ENCODE data around the gene CBLIF. TPM values are rescaled to one million over a fixed set of nuclear protein-coding genes. Genes with fewer than 3 reads are reported as not detected.
A peak's percentile ranks its signal among the peaks of the same experiment; 100 is the strongest.

Gene CBLIF
- total RNA-seq, 1 experiment from 2014 or later: not detected

GRCh38 chr11:59865031-59865430, 19.7 kb upstream of the CBLIF start:
- no peak overlapping the region for H3K4me3 ChIP-seq
- peak overlapping the region; percentile 27; the same call in 1 of the 2 replicates for H3K27ac ChIP-seq
- H3K4me1 ChIP-seq (replicated peaks; ENCODE audit: insufficient read depth): peaks cover 20% of the 10 kb centered on the region
- ChIA-PET CTCF (interaction anchor here (1.2 kb wide), 1 partner anchor 54 kb away, joined by 4 read pairs; no protein-coding TSS in a partner anchor), POLR2A (ENCODE audit: unreplicated experiment) (no interaction called here)
- peak overlapping the region; percentile 30; the same call in 1 of the 2 replicates for H2AFZ ChIP-seq
- H3K9me3 ChIP-seq (ENCODE audit: insufficient read depth, low read depth): no peaks in the 10 kb centered on the region
- H3F3A ChIP-seq (ENCODE audit: insufficient read depth, low read depth): peaks cover 11% of the 10 kb centered on the region; the same call in 1 of the 2 replicates
- no peaks in the 10 kb centered on the region for H3K36me3 ChIP-seq (ENCODE audit: low read depth)
- intact Hi-C loops (cut with micrococcal nuclease; ENCODE audit: unreplicated experiment): no loop called here
- TF ChIP-seq EZH2 (IDR thresholded peaks at IDR 0.05; ENCODE audit: low read depth) (no peak), CTCF (conservative IDR thresholded peaks at IDR 0.05) (no peak)
- no TSS peak for BruUV-seq (replicated peaks)
- DNase-seq: peak; percentile 4 to 47
- H3K9me2 ChIP-seq (ENCODE audit: insufficient read depth): no peaks in the 10 kb centered on the region
- H4K20me1 ChIP-seq (ENCODE audit: insufficient read depth): no peaks in the 10 kb centered on the region
- H3K4me2 ChIP-seq: no peak overlapping the region
- H3K27me3 ChIP-seq (ENCODE audit: insufficient read depth, low read depth): no peaks in the 10 kb centered on the region
- no peaks in the 10 kb centered on the region for H3K79me2 ChIP-seq (ENCODE audit: low read depth)

GRCh38 chr11:59862252-59862651, 17.0 kb upstream of the CBLIF start:
- Histone ChIP-seq H4K20me1 (ENCODE audit: insufficient read depth) (no peaks in the 10 kb centered on the region), H3K9me2 (ENCODE audit: insufficient read depth) (no peaks in the 10 kb centered on the region), H3K4me3 (no peak overlapping the region), H3K79me2 (ENCODE audit: low read depth) (no peaks in the 10 kb centered on the region), H3K27ac (no peak overlapping the region), H3K27me3 (ENCODE audit: insufficient read depth, low read depth) (no peaks in the 10 kb centered on the region), H3K36me3 (ENCODE audit: low read depth) (no peaks in the 10 kb centered on the region), H2AFZ (no peak overlapping the region), H3F3A (ENCODE audit: insufficient read depth, low read depth) (peaks cover 24% of the 10 kb centered on the region), H3K4me1 (replicated peaks; ENCODE audit: insufficient read depth) (peaks cover 36% of the 10 kb centered on the region), H3K4me2 (no peak overlapping the region), H3K9me3 (ENCODE audit: insufficient read depth, low read depth) (no peaks in the 10 kb centered on the region)
- intact Hi-C loops (cut with micrococcal nuclease; ENCODE audit: unreplicated experiment): no loop called here
- TF ChIP-seq CTCF (conservative IDR thresholded peaks at IDR 0.05) (no peak), EZH2 (IDR thresholded peaks at IDR 0.05; ENCODE audit: low read depth) (no peak)
- no peak for DNase-seq
- ChIA-PET CTCF (no interaction called here), POLR2A (ENCODE audit: unreplicated experiment) (no interaction called here)
- no TSS peak for BruUV-seq (replicated peaks)

GRCh38 chr11:59859673-59860072, 14.4 kb upstream of the CBLIF start:
- no peak overlapping the region for H3K4me2 ChIP-seq
- intact Hi-C loops (cut with micrococcal nuclease; ENCODE audit: unreplicated experiment): loop anchor here (5.0 kb wide), 1 partner anchor 47 kb away; the partner anchor contains the start of gene MRPL16
- H3K4me3 ChIP-seq: no peak overlapping the region
- H4K20me1 ChIP-seq (ENCODE audit: insufficient read depth): no peaks in the 10 kb centered on the region
- peaks cover 37% of the 10 kb centered on the region for H3K4me1 ChIP-seq (replicated peaks; ENCODE audit: insufficient read depth)
- H3K9me2 ChIP-seq (ENCODE audit: insufficient read depth): no peaks in the 10 kb centered on the region
- TF ChIP-seq EZH2 (IDR thresholded peaks at IDR 0.05; ENCODE audit: low read depth) (no peak), CTCF (conservative IDR thresholded peaks at IDR 0.05) (no peak)
- H3K36me3 ChIP-seq (ENCODE audit: low read depth): no peaks in the 10 kb centered on the region
- no peak overlapping the region for H2AFZ ChIP-seq
- no peaks in the 10 kb centered on the region for H3K79me2 ChIP-seq (ENCODE audit: low read depth)
- H3K27me3 ChIP-seq (ENCODE audit: insufficient read depth, low read depth): no peaks in the 10 kb centered on the region
- BruUV-seq (replicated peaks): no TSS peak
- ChIA-PET POLR2A (ENCODE audit: unreplicated experiment) (no interaction called here), CTCF (no interaction called here)
- H3K27ac ChIP-seq: no peak overlapping the region
- DNase-seq: no peak
- H3K9me3 ChIP-seq (ENCODE audit: insufficient read depth, low read depth): no peaks in the 10 kb centered on the region
- H3F3A ChIP-seq (ENCODE audit: insufficient read depth, low read depth): peaks cover 27% of the 10 kb centered on the region
